ENCODE results near the gene CHCHD2.
"Not testable (repeated sequence)": the region's sequence is repeated elsewhere in the genome, so short reads cannot be mapped to it uniquely, and the experiment has no call there.

CHCHD2 gene, protein sequence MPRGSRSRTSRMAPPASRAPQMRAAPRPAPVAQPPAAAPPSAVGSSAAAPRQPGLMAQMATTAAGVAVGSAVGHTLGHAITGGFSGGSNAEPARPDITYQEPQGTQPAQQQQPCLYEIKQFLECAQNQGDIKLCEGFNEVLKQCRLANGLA

DNA sequence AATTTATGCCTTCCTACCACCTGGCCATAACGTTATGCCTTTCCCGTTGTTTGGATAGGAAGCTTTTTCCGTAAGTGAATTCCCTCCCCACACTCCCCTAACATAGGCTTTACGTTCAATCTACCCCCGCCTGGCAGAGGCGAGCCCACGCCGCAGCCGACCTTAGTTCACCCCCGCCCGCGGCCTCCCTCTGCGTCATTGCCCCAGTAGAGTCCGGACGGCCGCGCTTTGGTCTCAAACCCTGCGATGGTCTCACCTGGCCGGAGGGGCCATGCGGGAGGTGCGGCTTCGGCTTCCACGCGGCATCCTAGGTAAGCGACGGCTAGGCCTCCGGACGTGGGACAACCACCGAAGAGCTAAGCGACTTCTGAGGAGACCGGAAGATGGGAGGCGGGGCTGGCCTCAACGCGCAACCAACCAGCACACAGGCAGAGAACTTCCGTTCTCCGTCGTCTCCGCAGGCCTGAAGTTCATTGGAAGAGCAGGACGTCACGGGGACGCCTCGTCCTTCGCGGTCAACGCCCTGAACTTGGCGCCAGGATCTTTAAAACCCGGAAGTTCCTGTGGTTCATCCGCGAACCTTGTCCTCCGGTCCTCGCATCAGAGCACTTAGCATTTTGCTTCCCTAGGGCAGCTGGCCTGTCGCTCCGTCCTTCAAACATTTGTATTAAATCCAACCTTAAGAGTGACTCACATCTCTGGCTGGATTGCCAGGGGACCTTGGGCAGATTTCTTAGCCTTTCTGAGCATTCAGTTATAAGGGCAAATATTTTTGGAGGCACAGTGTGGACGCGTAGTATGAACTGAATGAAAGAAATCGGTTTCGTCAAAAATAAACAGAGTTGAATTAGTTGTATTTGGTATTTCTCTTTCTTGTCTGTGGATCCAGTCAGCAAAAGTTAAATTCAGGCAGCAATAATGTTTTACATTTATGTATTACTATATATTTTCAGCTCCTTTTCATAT lies at the start of gene CHCHD2:
Gene CHCHD2, minus strand, starts transcription at position 369 of the 966 bp plus-strand sequence. Its CDS starts 63 bp downstream, at position 306.
- DNase-seq = peak; percentile 99

DNA sequence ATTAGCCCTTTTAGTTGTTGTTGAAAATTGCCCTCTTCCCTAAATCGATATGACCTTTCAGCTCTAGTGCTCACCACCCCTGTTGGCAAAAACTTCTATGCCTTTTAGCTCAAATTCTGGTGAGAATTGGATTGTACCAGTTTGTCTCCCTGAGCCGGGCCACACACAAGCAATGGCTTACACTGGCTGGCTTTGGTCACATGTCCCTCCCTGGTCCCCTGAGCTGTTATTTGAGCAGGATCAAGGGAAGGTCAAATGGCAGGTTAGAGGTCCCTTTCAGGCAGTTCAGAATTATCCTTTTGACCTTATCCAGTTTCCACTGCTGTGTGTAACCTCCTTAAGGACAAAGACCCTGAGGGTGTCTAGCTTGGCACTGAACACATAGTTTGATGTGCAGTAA lies 24.8 kb upstream of the CHCHD2 start:
- DNase-seq = not testable (repeated sequence)

DNA sequence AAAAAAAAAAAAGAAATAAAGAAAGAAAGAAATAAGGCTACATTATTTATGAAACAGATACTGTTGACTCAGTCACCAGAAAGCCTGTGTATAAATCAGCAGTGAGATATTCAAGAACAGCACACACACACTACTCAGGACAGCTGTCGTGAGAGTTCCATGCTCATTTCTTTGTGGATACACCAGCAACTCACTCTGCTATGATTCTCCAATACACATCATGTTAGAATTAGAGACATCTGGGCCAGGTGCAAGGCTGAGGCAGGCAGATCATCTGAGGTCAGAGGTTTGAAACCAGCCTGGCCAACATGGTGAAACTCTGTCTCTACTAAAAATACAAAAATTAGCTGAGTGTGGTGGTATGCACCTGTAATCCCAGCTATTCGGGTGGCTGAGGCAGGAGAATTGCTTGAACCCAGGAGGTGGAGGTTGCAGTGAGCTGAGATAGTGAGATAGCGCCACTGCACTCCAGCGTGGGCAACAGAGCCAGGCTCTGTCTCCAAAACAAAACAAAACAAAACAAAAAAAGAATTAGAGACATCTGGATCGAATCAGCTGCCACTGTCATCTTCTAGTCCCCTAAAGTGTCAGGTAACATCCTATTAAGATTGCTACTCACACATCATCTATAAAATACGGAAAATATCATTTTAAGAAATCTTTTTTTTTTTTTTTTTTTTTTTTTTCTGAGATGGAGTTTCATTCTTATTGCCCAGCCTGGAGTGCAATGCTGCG lies 21.1 kb upstream of the CHCHD2 start:
- no peak for DNase-seq

DNA sequence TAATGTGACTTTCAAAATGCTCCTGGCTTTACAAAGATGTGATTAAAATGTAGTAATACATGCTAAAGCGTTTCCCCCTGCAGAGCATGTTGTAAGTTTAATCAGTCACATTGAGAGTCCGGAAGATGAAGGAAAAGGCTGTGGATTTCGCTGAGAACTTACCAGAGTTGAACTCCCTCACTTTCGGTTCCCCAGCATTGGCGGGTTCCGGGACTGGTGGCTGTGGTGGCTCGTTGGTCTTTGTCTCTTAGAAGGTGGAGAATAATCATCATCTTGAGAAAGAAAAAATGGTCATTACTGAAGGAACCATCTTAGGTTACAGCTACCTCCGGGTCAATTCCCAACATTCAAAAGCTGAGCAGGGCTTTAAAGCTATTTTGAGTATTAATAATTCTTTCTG lies 19.6 kb upstream of the CHCHD2 start:
- DNase-seq = no peak

DNA sequence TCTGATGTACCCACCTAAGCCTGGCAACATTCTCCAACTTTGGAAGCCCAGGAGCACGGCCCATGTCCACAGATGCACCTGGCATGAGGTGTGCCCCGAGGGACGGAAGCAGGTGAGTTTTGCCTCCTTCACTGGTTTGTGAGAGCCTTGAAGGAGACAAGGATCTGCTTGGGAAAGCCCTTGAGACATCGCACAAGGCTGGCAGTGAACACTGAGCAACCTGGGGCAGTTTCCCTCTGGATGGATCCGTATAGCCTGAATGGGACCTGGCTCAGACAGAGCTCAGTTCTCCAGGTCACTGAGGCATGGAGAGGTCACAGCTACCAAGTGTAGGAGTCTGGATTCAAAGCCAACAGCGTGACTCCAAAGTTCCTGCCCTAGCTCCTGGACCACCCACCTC lies 18.7 kb upstream of the CHCHD2 start:
- DNase-seq = no peak

DNA sequence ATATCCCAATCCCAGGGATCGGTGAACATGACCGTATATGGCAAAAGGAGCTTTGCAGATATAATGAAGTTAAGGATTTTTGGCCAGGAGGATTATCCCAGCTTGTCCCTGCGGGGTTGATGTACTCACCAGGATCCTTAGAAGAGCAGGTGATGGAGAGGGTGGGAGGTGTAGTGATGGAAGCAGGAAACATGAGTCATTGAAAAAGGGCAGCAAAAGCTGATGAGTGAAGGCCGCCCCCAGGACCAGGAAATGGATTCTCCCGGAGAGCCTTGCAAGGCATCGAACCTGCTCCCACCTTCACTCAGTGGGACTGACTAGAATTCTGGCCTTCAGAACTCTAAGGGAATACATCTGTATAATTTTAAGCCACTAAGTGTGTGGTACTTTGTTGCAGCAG lies 15.2 kb upstream of the CHCHD2 start:
- no peak for DNase-seq

DNA sequence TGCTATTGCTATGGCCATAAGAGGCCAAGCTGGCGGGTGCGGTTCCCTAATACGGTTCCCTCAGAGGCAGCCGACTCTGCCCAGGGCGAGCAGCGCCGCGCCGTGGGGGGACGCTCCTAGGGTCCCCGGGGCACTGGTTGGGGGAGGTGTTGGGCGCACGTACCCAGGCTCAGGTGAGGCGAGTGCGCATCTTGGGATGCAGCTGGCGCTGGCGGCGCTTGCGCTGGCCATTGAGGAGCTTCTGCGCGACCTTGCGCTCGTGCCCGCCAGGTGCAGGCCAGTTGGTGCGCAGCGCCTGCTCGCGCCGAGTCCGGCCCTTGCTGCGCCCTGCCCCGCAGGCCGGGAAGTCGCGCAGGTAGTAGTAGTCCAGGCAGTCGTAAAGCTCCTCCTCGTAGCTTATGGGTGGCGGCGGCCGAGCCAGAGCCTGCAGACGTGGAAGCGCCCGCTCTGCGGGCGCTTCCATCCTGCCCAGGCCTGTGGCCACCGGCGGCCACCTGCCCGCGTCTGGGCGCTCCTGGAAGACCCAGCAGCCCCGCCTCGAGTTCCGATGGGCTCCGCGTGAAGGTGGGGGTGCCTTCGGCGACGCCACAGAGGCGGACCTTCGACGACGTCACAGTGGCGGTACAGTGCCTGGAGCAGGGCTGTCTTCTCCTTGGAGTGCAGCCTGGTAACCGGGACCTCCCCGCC lies 9.7 kb upstream of the CHCHD2 start, which contains the start of gene NUPR2:
Gene NUPR2, minus strand, starts transcription at position 566 of the 687 bp plus-strand sequence. Its CDS starts 103 bp downstream, at position 463.
- DNase-seq = no peak

DNA sequence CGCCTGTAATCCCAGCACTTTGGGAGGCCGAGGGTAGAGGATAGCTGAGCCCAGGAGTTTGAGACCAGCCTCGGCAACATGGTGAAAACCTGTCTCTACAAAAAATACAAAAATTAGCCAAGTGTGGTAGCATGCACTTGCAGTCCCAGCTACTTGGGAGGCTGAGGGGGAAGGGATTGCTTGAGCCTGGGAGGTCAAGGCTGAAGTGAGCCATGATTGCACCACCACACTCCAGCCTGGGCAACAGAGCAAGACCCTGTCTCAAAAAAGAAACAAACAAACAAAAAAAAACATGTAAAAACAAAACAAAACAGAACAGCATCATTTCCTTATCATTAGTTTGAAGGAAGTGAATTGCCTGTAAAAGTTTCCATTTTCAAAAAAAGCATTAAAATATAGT lies 6.0 kb upstream of the CHCHD2 start:
- DNase-seq = not testable (repeated sequence)

DNA sequence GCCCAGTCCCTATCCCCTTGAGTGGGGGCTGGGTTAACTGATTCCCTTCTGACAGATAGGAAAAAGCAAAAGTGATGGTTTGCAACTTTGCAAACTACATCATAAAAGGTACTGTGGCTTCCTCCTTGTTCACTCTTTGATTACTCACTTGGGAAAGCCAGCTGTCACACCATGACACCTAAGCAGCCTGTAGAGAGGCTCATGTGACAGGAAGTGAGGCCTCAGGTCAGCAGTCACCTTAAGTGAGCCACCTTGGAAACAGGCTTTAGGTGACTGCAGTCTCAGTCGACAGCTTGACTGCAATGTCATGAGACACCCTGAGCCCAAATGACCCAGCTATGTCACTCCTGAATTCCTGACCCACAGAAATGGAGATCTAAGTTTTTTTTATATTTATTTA lies 4.3 kb upstream of the CHCHD2 start:
- no peak for DNase-seq

DNA sequence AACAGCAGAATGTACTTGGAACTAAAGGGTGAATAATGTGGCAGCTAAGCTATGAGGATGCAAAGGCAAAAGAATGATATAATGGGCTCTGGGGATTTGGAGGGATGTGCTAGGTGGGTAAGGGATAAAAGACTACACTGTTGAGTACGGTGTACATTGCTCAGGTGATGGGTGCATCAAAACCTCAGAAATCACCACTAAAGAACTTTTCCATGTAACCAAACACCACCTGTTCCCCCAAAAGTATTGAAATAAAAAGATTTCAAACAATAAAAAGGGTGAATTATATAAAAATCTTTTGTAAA lies 1.6 kb upstream of the CHCHD2 start:
- DNase-seq = no peak

DNA sequence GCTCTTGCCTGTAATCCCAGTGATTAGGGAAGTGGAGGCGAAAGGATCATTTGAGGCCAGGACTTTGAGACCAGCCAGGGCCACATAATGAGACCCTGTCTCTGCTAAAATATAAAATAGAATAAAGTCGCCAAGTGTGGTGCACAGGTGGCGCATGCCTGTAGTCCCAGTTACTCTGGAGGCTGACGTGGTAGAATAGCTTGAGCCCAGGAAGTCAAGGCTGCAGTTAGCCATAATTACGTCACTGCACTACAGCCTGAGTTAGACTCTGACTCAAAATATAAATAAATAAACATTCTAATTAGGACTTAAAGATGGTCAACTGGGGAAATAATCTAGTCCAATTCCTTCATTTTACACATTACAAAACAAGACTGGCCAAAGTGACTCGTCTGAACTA lies 768 bp downstream of the CHCHD2 start:
- DNase-seq = peak; percentile 67

DNA sequence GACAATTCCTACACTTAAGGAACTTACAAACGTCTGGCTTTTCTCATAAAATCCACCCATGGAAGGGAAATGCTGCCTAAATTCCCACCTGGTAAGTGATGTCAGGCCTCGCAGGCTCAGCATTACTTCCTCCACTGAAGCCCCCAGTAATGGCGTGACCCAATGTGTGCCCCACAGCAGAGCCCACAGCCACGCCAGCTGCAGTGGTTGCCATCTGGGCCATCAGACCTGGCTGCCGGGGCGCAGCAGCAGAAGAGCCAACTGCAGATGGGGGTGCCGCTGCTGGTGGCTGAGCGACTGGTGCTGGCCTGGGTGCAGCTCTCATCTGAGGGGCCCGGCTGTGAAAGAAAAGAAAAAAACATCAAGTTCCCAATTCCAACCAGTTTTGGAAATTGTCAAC lies 2.1 kb downstream of the CHCHD2 start:
- DNase-seq = not testable (repeated sequence)

DNA sequence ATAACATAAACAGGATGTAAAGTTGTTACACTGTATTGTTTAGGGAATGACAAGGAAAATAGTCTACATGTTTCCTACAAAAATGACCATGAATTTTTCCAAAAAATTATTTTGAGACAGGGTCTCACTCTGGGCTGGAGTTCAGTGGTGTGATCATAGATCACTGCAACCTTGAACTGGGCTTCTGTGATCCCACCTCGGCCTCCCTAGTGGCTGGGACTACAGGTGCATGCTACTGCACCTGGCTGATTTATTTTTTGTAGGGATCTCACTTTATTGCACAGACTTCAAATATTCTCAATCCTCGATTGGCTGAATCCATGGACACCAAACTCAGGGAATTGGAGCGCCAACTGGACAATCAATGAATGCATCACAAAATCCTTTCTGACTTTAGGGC lies 6.6 kb downstream of the CHCHD2 start:
- DNase-seq = no peak

DNA sequence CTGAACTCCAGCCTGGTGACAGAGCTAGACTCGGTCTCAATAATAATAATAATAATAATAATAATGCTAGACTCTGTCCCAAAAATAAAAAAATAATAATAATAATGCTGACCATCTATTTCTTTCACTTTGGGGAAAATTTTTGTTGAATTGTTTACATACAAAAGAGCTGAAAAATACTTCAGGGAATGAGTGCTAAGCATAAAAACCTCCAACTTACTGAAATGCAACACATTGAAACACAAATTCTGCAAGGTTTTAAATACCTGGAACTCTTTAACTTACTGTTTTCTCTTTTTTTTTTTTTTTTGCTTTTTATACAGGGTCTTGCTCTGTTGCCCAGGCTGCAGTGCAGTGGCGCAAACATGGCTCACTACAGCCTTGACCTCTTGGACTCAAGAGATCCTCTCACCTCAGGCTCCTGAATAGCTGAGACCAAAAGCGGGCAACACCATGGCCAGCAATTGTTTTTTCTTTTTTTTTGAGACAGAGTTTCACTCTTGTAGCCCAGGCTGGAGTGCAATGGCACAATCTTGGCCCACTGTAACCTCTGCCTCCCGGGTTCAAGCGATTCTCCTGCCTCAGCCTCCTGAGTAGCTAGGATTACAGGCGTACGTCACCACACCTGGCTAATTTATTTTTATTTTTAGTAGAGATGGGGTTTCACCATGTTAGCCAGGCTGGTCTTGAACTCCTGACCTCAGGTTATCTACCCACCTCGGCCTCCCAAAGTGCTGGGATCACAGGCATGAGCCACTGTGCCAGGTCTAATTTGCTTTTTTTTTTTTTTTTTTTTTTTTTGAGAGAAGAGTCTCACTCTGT lies 7.9 kb downstream of the CHCHD2 start:
- not testable (repeated sequence) for DNase-seq

DNA sequence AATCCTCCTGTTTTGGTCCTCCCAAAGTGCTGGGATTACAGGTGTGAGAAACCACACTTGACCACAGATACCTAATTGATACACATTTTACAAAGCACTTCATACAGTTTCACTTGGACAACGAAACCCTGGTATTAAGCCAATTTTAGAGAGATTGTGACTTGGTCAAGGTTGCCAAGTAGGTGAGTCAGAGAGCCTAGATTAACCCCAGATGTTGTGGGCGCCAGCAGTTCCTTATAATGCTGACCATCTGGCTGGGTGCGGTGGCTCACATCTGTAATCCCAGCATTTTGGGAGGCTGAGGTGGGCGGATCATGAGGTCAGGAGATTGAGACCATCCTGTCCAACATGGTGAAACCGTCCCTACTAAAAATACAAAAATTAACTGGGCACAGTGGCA lies 8.6 kb downstream of the CHCHD2 start:
- peak; percentile 68 for DNase-seq

DNA sequence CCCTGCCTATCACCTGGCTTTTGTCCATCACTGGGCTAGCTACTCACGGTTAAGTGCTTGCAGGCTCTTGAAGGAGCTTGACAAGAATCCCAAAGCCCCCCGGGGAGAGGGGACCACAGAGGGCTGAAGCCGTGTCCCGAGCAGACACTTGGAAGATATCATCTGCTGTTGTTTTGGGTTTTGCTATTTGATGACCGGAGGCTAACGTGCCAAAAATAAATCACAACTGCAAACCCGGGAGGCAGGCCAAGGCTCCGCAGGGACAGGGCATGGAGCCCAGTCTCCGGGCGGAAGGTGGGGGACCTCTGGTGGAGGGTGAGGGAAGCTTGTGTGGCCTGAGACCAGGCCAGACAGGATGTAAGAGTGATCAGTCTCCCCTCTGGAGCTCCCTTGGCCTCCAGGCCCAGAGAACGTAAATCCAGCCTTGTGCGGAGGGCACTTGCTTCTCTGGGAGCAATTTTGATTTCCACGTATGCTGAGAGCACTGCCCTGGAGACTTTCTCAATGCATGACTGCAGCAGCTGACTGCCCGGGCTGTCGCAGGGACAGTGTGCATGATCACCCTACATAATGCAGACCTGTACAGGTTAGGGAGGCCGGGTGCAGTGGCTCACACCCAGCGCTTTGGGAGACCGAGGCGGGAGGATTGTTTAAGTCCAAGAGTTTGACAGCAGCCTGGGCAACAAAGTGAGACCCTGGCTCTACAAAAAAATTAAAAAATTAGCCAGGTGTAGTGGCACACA lies 13.3 kb downstream of the CHCHD2 start, which contains the start of gene PHKG1:
Gene PHKG1, minus strand, starts transcription at position 164 of the 743 bp plus-strand sequence. CDS start 4,011 bp downstream, outside the sequence.
- DNase-seq = peak; percentile 47

DNA sequence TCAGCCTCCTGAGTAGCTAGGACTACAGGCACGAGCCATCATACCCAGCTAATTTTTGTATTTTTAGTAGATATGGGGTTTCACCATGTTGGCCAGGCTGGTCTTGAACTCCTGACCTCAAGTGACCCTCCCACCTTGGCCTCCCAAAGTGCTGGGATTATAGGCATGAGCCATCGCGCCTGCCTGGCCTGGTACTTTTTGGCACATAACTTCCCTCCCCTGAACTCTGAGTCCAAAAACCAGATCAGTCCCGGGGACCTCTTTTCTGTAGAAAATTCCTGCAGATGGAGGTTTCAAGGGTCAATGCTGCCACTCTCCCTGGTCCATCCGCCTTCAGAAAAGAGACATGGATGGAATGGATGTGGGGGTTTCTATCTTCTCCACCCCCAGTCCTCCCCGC lies 13.9 kb downstream of the CHCHD2 start:
- DNase-seq = not testable (repeated sequence)

DNA sequence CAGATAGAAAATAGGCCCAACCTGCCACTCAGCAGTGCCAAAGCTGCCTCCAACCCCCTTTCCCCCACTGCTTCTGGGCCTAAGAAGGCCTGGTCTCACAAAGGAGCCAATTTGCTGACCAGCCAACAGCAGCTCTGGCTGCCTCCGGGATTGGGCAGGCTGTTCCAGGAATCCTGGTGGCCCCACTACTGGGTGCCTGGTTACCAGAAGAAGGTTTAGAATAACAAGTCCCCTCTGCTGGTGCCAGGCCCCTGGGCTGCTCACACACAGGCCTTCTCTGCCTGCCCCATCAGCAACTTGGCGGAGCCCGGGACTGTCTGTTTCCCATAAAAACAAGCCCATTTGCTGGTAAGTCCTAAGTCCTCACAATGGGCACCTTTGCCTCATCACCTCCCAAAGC lies 14.7 kb downstream of the CHCHD2 start:
- DNase-seq = no peak

DNA sequence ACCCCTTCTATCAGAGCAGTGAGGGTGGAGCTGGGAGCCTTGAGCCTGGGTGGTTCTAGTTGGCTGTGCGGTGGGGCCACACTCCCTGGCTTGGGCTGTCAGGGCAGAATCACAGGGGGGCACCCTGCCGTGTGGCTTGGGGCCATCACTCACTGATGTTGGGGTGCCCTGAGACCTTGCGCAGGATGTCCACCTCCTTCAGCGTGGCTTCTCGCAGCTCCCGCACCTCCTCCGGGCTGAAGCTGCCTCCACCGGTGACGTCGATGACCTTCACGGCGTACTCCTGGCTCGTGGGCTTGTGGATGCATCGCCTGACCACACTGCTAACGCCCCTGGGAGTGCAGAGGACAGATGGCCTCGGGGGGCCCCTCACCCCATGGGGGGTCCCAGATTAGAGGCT lies 18.8 kb downstream of the CHCHD2 start:
- no peak for DNase-seq

DNA sequence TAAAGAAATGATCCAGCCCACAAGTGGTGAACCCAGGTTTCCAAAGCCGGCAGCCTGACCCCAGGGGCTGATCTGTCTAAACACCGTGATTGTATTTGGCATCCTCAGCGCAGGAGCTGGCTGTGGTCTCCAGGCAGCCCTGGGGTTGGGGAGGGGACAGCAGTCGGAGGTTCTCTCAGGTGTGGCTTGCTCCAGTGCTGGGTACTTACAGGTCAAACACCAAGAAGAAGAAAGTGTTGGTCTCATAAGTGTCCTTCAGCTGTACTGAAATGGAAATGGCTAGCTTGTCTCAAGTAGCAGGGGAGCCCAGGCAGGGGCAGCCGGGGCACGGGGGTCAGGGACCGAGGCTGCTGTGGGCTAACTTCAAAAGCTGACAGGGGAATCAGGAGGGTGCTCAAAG lies 19.5 kb downstream of the CHCHD2 start:
- no peak for DNase-seq

DNA sequence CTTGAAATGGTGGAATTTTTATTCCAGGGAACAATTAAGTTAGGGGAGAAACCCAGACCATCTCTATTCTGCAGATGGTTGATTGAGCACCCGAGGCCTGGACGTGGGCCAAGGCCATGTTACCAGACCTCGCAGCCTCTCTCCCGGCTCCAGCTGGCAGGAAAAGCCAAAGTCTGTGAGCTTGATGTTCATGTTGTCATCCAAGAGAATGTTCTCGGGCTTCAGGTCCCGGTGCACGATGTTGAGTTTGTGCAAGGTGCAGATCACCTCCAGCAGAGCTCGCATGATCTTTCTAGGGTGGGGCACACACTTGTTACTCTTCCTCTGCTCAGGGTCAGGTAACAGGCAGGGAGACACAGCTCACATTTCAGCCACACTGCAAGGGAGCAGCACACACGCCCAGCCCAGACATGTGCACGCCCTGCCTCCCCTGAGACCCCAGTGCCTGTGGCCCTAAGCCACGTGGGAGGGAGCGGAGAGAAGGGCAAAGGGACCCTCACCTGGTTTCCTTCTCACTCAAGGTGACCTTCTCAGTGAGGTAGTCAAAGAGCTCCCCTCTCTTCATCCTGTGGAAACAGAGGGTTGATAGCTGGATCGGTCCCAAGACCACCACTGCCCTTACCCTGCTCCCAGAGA lies 23.0 kb downstream of the CHCHD2 start:
- DNase-seq = no peak
